HG03280 (cell line): ENCODE results near the gene ZNF189.
"Not testable (repeated sequence)": the region's sequence is repeated elsewhere in the genome, so short reads cannot be mapped to it uniquely, and the experiment has no call there.

Experiments used
- ATAC-seq: cut with Tn5 transposase; IDR thresholded peaks from one replicate; pipeline ENCODE4 v1.9.1; 2021; ENCODE audit warnings: mild to moderate bottlenecking, moderate library complexity; ENCODE audit not compliant: unreplicated experiment

ZNF189 gene

GRCh38 chr9:101376111-101376848 lies 22.4 kb upstream of the ZNF189 start:
- ATAC-seq: no peak

GRCh38 chr9:101380295-101380694 lies 18.4 kb upstream of the ZNF189 start:
- ATAC-seq: no peak

- ATAC-seq: no peak
These were observed 17.5 kb upstream of the ZNF189 start for GRCh38 chr9:101381118-101381517.

- no peak for ATAC-seq
These were observed 16.8 kb upstream of the ZNF189 start for GRCh38 chr9:101381833-101382342.

GRCh38 chr9:101383361-101383760 lies 15.3 kb upstream of the ZNF189 start:
- ATAC-seq: no peak

GRCh38 chr9:101384873-101385536 lies 13.6 kb upstream of the ZNF189 start, which contains the start of gene BAAT:
Gene BAAT (minus strand): TSS chr9:101385006. CDS start chr9:101371404, 13,602 bp downstream.
- not testable (repeated sequence) for ATAC-seq

GRCh38 chr9:101387871-101388506 lies 10.7 kb upstream of the ZNF189 start:
- ATAC-seq: peak; percentile 72

- ATAC-seq: no peak
These were observed 10.1 kb upstream of the ZNF189 start for GRCh38 chr9:101388507-101388993.

GRCh38 chr9:101393135-101393534 lies 5.5 kb upstream of the ZNF189 start:
- no peak for ATAC-seq

- ATAC-seq: no peak
These were observed 4.0 kb upstream of the ZNF189 start for GRCh38 chr9:101394687-101395086.

GRCh38 chr9:101397746-101398067 lies 944 bp upstream of the ZNF189 start:
- ATAC-seq: no peak

GRCh38 chr9:101398930-101399642 lies 435 bp downstream of the ZNF189 start:
- ATAC-seq: peak; percentile 1

- no peak for ATAC-seq
These were observed 956 bp downstream of the ZNF189 start for GRCh38 chr9:101399643-101399970.

GRCh38 chr9:101400120-101400519 lies 1.5 kb downstream of the ZNF189 start:
- ATAC-seq: no peak

- ATAC-seq: no peak
These were observed 5.0 kb downstream of the ZNF189 start for GRCh38 chr9:101403516-101404285.

- ATAC-seq: no peak
These were observed 9.9 kb downstream of the ZNF189 start for GRCh38 chr9:101408374-101409078.

- no peak for ATAC-seq
These were observed 10.4 kb downstream of the ZNF189 start for GRCh38 chr9:101409079-101409477.

GRCh38 chr9:101414839-101415238 lies 16.2 kb downstream of the ZNF189 start:
- no peak for ATAC-seq

- ATAC-seq: no peak
These were observed 16.9 kb downstream of the ZNF189 start for GRCh38 chr9:101415578-101415977.

- ATAC-seq: no peak
These were observed 18.7 kb downstream of the ZNF189 start for GRCh38 chr9:101417389-101417788.
